ENCODE data around the gene PCDH8. TPM values are rescaled to one million over a fixed set of nuclear protein-coding genes. Genes with fewer than 3 reads are reported as not detected.

PCDH8 gene
- total and polyA plus RNA-seq, 2 of the 13 experiments (the other 11 are each of a cell fraction or from before 2014, with no cell fraction given), result not detected

- TF ChIP-seq HNF1B (CRISPR knock-in tag; IDR thresholded peaks at IDR 0.05) (peak; percentile 51; the same call in 1 of the 2 replicates), ZSCAN21 (CRISPR knock-in tag; IDR thresholded peaks at IDR 0.05; ENCODE audit: borderline replicate concordance) (peak; percentile 93), ATF3 (CRISPR knock-in tag; IDR thresholded peaks at IDR 0.05) (0 out of 2 replicates have a peak, but pooled peaks have one; percentile 54), ZFP91 (CRISPR knock-in tag; IDR thresholded peaks at IDR 0.05; ENCODE audit: borderline replicate concordance) (peak; percentile 66), PITX1 (CRISPR knock-in tag; IDR thresholded peaks at IDR 0.05) (peak; percentile 73), ZNF12 (CRISPR knock-in tag; IDR thresholded peaks at IDR 0.05) (peak; percentile 56; the same call in 1 of the 2 replicates), ZNF280D (CRISPR knock-in tag; IDR thresholded peaks at IDR 0.05) (peak; percentile 86; the same call in 1 of the 2 replicates), FLYWCH1 (CRISPR knock-in tag; IDR thresholded peaks at IDR 0.05) (peak; percentile 78; the same call in 1 of the 2 replicates), ZNF644 (CRISPR knock-in tag; IDR thresholded peaks at IDR 0.05; ENCODE audit: low read depth) (peak; percentile 82), MTF1 (CRISPR knock-in tag; IDR thresholded peaks at IDR 0.05) (peak; percentile 66; the same call in 1 of the 2 replicates), ZFP36L1 (CRISPR knock-in tag; IDR thresholded peaks at IDR 0.05) (peak; percentile 96)
Measured at GRCh38 chr13:52850396-52851136, 2.1 kb upstream of the PCDH8 start (continued).
